Naive thymus-derived CD4-positive, alpha-beta T cell (primary cell): Measurements from ENCODE around the gene DQX1. TPM values are rescaled to one million over a fixed set of nuclear protein-coding genes. Genes with fewer than 3 reads are reported as not detected.

Source experiments
- ATAC-seq: fragments of 150-1000 bp; cut with Tn5 transposase; 2 replicates; pipeline ENCODE4 v1.10.0; 2021; ENCODE audit warnings: mild to moderate bottlenecking, moderate library complexity
- CTCF ChIA-PET: fragments of 350-600 bp; sonication (Branson Sonifier 250); formaldehyde crosslinking; loops from one replicate; lab custom pipeline; 2021; ENCODE audit warnings: antibody characterized with exemption; lab: Charles Lee
- POLR2A ChIA-PET: fragments of 350-600 bp; sonication (Branson Sonifier 250); formaldehyde crosslinking; loops from one replicate; lab custom pipeline; 2021; ENCODE audit warnings: antibody characterized with exemption, inconsistent platforms; lab: Charles Lee
- DNase-seq, 9 donors: peaks; one replicate each; pipeline versions ENCODE4 v3.0.0 to v3.0.0-alpha.2; 2020 to 2022; ENCODE audit warnings: mixed read lengths in 1 of 9
- H3K27ac ChIP-seq: one replicate; pipeline ENCODE4 v1.7.0; 2013; ENCODE audit warnings: mild to moderate bottlenecking, low read depth, low read length, moderate library complexity
- H3K27me3 ChIP-seq, 2 donors: one replicate each; pipeline ENCODE4 v1.7.0; 2013; ENCODE audit warnings: low read length in 2 of 2, mild to moderate bottlenecking in 2 of 2, moderate library complexity in 2 of 2; ENCODE audit not compliant: control insufficient read depth in 2 of 2, insufficient read depth in 2 of 2
- H3K36me3 ChIP-seq, 3 experiments: 1 replicate in 2 of 3; 2 replicates in 1 of 3; pipeline ENCODE4 v1.7.0; 2013; ENCODE audit warnings: low read length in 3 of 3, mild to moderate bottlenecking in 3 of 3, moderate library complexity in 1 of 3; ENCODE audit not compliant: insufficient read depth in 3 of 3, control insufficient read depth in 2 of 3
- H3K4me1 ChIP-seq, 2 donors: one replicate each; pipeline ENCODE4 v1.7.0; 2013; ENCODE audit warnings: low read length in 2 of 2, mild to moderate bottlenecking in 2 of 2, moderate library complexity in 1 of 2; ENCODE audit not compliant: control insufficient read depth in 2 of 2, insufficient read depth in 2 of 2
- H3K4me3 ChIP-seq: 2 replicates; pipeline ENCODE4 v1.7.0; 2013; ENCODE audit warnings: mild to moderate bottlenecking, low read length
- H3K9me3 ChIP-seq, 3 experiments: 1 replicate in 2 of 3; 2 replicates in 1 of 3; pipeline ENCODE4 v1.7.0; 2013; ENCODE audit warnings: low read length in 3 of 3; ENCODE audit not compliant: control insufficient read depth in 2 of 3
- H3K27ac Mint-ChIP-seq, 9 donors: one replicate each; pipeline ENCODE4 v1.8.0; 2020 to 2022; ENCODE audit warnings: mixed read lengths in 9 of 9, mild to moderate bottlenecking in 8 of 9, moderate library complexity in 5 of 9, inconsistent platforms in 2 of 9
- H3K27me3 Mint-ChIP-seq, 5 donors: one replicate each; pipeline ENCODE4 v1.8.0; 2021 to 2022; ENCODE audit warnings: mixed read lengths in 5 of 5, mild to moderate bottlenecking in 1 of 5
- H3K36me3 Mint-ChIP-seq, 5 donors: one replicate each; pipeline ENCODE4 v1.8.0; 2020 to 2022; ENCODE audit warnings: mixed read lengths in 5 of 5, mild to moderate bottlenecking in 3 of 5, inconsistent platforms in 1 of 5
- H3K4me1 Mint-ChIP-seq, 7 donors: one replicate each; pipeline ENCODE4 v1.8.0; 2020 to 2022; ENCODE audit warnings: mixed read lengths in 7 of 7, mild to moderate bottlenecking in 3 of 7, inconsistent platforms in 1 of 7
- H3K4me3 Mint-ChIP-seq, 10 donors: one replicate each; pipeline ENCODE4 v1.8.0; 2020 to 2022; ENCODE audit warnings: mild to moderate bottlenecking in 10 of 10, mixed read lengths in 10 of 10, moderate library complexity in 6 of 10, inconsistent platforms in 2 of 10
- H3K9me3 Mint-ChIP-seq, 11 donors: one replicate each; pipeline ENCODE4 v1.8.0; 2020 to 2022; ENCODE audit warnings: mixed read lengths in 11 of 11, mild to moderate bottlenecking in 4 of 11, inconsistent platforms in 1 of 11, moderate library complexity in 1 of 11
- intact Hi-C, 2 donors: fragments of 100-400 bp; cut with micrococcal nuclease; formaldehyde crosslinking; loops; one replicate each; pipeline ENCODE4 v1.15.1; 2023
- polyA plus RNA-seq, 2 donors: library from polyadenylated mRNA; unstranded; fragments of 300-500 nt; fragmentation: Illumina TruSeq; gene quantifications; one replicate each; pipeline ENCODE4 v1.2.3, GENCODE V29; 2021
- total RNA-seq, 6 experiments: library from RNA in 5 of 6; stranded (reverse) in 5 of 6; gene quantifications; 1 replicate in 5 of 6; 2 replicates in 1 of 6; pipeline ENCODE4 v1.2.3 and lab custom pipeline; 2021 to 2026

DQX1 gene
- total and polyA plus RNA-seq, 7 experiments from 2014 or later = 0.13 to 0.95 (median 0.59) TPM; not detected in 2

DNA sequence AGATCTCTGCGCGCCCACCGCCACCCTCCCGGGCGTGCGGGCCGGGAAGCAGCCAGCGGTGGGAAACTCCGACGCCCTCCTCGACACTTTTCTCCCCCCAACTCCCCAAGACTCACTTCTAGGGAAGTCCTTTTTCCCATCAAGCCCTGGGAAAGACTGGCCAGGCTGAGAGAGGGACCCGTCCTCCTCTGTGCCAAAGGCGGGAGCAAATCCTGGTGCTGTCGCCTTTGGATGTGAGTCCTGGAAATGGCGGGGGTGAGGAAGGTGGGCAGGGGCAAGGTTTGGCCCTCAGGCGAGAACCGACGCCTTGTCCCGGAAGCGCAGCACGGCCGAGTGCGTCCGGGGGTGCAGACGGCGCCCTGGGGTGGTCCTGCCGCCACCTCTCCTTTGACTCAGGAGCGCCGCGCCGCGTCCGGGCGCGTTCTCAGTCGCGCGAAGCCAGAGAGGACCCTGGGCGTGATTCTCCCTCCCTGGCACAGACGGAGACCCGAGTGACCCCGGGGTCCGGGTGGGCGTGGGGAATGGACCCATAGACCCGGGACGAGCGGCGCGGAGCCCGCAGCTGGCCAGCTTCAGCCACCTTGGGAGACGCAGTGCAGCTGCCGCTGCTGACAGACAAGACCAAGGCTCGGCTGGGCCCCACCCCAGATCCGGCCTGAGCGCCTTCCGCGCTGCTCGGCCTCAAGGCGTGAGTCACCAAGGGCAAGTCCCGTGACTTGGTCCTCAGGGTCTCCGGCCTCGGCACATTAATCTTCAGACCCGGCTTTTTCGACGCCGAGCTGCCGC is 23.1 kb downstream of the DQX1 start:
- Mint-ChIP-seq H3K4me1 (peaks cover 41 to 78% (median 63%) of the 10 kb centered on the region in 7 donors), H3K9me3 (peaks cover 0 to 6% (median 0%) of the 10 kb centered on the region in 11 donors), H3K4me3 (peak overlapping the region; percentile 52 to 81 (median 66)), H3K27me3 (peaks cover 56 to 78% (median 68%) of the 10 kb centered on the region in 5 donors), H3K36me3 (peaks cover 16 to 33% (median 31%) of the 10 kb centered on the region in 5 donors), H3K27ac (peak overlapping the region in 2 of 9 donors; percentile 26 to 62)
- peak overlapping the region; percentile 36 for H3K4me3 ChIP-seq
- H3K27ac ChIP-seq = no peak overlapping the region
- CTCF ChIA-PET = interaction anchor here (1.0 kb wide), 1 partner anchor 46 kb away, joined by 3 read pairs; no protein-coding TSS in a partner anchor
- DNase-seq = peak in 2 of 9 donors; percentile 47 to 60
- H3K36me3 ChIP-seq = peaks cover 0 to 20% (median 5%) of the 10 kb centered on the region in 3 experiments
- peak; percentile 23 for ATAC-seq
- peaks cover 19 to 47% of the 10 kb centered on the region in 2 donors for H3K4me1 ChIP-seq
- peaks cover 4 to 43% of the 10 kb centered on the region in 2 donors for H3K27me3 ChIP-seq
- POLR2A ChIA-PET = interaction anchor here (1.3 to 4.3 kb wide), 4 partner anchors 20 to 30 kb away, joined by 4 to 11 read pairs (median 6); partner anchors contain the start of genes AUP1, CCDC142, HTRA2 and MRPL53
- no peaks in the 10 kb centered on the region for H3K9me3 ChIP-seq
- intact Hi-C loops = loop anchor here in 1 of 2 donors (1.0 to 10.0 kb wide), 2 partner anchors 20 to 152 kb away; partner anchors contain the start of genes SEMA4F and TTC31

GRCh38 chr2:74502147-74502719 is 23.8 kb downstream of the DQX1 start:
- peaks cover 41 to 76% (median 62%) of the 10 kb centered on the region in 7 donors for H3K4me1 Mint-ChIP-seq
- intact Hi-C loops = loop anchor here in 1 of 2 donors (10.0 kb wide), 1 partner anchor 153 kb away; the partner anchor contains the start of gene SEMA4F
- Histone ChIP-seq H3K27ac (no peak overlapping the region), H3K4me1 (peaks cover 17 to 52% of the 10 kb centered on the region in 2 donors), H3K36me3 (peaks cover 0 to 17% (median 5%) of the 10 kb centered on the region in 3 experiments), H3K27me3 (peaks cover 4 to 43% of the 10 kb centered on the region in 2 donors), H3K4me3 (peak overlapping the region; percentile 36), H3K9me3 (no peaks in the 10 kb centered on the region)
- H3K27me3 Mint-ChIP-seq = peaks cover 60 to 78% (median 69%) of the 10 kb centered on the region in 5 donors
- peaks cover 0 to 3% (median 0%) of the 10 kb centered on the region in 11 donors for H3K9me3 Mint-ChIP-seq
- H3K36me3 Mint-ChIP-seq = peaks cover 12 to 32% (median 27%) of the 10 kb centered on the region in 5 donors
- no peak for ATAC-seq
- H3K4me3 Mint-ChIP-seq = peak overlapping the region; percentile 52 to 81 (median 66)
- no peak for DNase-seq
- CTCF ChIA-PET = no interaction called here
- POLR2A ChIA-PET = interaction anchor here (1.6 to 4.3 kb wide), 2 partner anchors 19 to 27 kb away, joined by 4 to 11 read pairs; partner anchors contain the start of genes AUP1, CCDC142, HTRA2 and TTC31
- H3K27ac Mint-ChIP-seq = peak overlapping the region in 2 of 9 donors; percentile 14 to 15

DNA sequence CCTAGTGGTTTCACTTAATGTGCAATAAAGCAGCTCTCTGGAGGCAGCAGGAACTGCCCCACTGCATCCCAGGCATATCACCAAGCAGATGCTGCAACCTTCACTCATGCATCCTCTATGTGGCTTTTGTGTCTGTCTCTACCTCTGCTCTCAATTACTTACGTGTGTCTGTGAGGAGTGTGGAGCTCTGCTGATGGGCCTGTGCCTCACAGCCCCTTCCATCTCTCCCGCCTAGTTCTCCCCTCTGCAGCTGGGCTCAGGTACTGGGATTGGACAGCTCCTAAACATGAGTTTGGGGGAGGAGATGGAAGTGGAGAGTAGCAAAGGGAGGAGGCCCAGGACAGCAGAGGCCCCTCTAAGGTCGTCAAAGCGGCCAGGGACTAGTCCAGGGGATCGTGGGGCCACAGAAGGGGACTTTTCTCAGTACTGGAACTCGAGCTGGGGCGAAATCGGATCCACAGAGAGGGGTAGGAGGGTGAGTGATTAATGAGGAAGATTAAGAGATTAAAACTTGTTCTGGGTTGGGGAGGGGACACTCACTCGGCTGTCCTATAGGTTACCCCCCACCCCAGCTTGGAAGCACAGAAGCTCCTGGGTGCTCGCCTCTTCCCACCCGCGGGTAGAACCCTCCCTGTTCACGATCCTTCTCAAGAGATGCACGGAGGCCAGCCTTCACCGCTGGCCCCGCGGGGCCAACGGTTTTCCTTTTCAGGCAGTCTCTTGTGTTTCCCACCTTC is 24.5 kb downstream of the DQX1 start:
- Mint-ChIP-seq H3K4me1 (peaks cover 34 to 69% (median 57%) of the 10 kb centered on the region in 7 donors), H3K27ac (peak overlapping the region in 2 of 9 donors; percentile 14 to 15), H3K27me3 (peaks cover 60 to 76% (median 69%) of the 10 kb centered on the region in 5 donors), H3K36me3 (peaks cover 11 to 28% (median 21%) of the 10 kb centered on the region in 5 donors), H3K9me3 (peaks cover 0 to 2% (median 0%) of the 10 kb centered on the region in 11 donors), H3K4me3 (peak overlapping the region in 7 of 10 donors; percentile 16 to 75 (median 64))
- Histone ChIP-seq H3K27me3 (peaks cover 4 to 43% of the 10 kb centered on the region in 2 donors), H3K36me3 (peaks cover 0 to 16% (median 5%) of the 10 kb centered on the region in 3 experiments), H3K4me1 (peaks cover 13 to 47% of the 10 kb centered on the region in 2 donors), H3K4me3 (no peak overlapping the region), H3K27ac (no peak overlapping the region), H3K9me3 (no peaks in the 10 kb centered on the region)
- ATAC-seq (no peak), DNase-seq (no peak)
- ChIA-PET CTCF (interaction anchor here (0.8 kb wide), 1 partner anchor 45 kb away, joined by 3 read pairs; no protein-coding TSS in a partner anchor), POLR2A (interaction anchor here (1.0 to 1.8 kb wide), 6 partner anchors 10 to 29 kb away, joined by 3 to 5 read pairs (median 4); partner anchors contain the start of genes AUP1, CCDC142, HTRA2 and MRPL53)
- intact Hi-C loops = loop anchor here in 1 of 2 donors (10.0 kb wide), 1 partner anchor 153 kb away; the partner anchor contains the start of gene SEMA4F

DNA sequence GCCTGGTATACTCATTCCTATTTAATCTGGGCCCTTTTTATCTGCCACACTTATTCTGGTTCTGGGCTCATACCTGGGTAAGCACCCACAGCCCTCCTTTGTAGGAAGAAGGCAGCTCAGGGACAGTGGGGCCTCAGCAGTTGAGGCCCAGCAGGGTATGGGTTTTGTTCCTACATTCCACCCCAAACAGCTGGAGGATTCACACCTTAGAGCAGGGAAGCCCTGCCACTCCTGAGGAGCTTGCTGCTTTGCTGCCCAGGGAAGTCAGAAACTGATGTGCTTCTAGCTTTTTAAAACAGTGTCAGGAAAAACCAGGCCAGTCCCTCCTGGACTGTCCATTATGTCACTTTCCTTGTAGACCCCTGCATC is 25.5 kb downstream of the DQX1 start:
- intact Hi-C loops = loop anchor here in 1 of 2 donors (10.0 kb wide), 1 partner anchor 154 kb away; the partner anchor contains the start of gene SEMA4F
- H3K4me1 ChIP-seq = peaks cover 13 to 38% of the 10 kb centered on the region in 2 donors
- peaks cover 4 to 40% of the 10 kb centered on the region in 2 donors for H3K27me3 ChIP-seq
- CTCF ChIA-PET = interaction anchor here (0.8 kb wide), 1 partner anchor 44 kb away, joined by 3 read pairs; no protein-coding TSS in a partner anchor
- Mint-ChIP-seq H3K4me3 (peak overlapping the region in 3 of 10 donors; percentile 21 to 50 (median 23)), H3K9me3 (peaks cover 0 to 2% (median 0%) of the 10 kb centered on the region in 11 donors), H3K27me3 (peaks cover 58 to 69% (median 63%) of the 10 kb centered on the region in 5 donors), H3K27ac (peak overlapping the region in 1 of 9 donors; percentile 5), H3K4me1 (peaks cover 32 to 63% (median 54%) of the 10 kb centered on the region in 7 donors), H3K36me3 (peaks cover 11 to 24% (median 17%) of the 10 kb centered on the region in 5 donors)
- no peak overlapping the region for H3K27ac ChIP-seq
- ATAC-seq (no peak), DNase-seq (no peak)
- peaks cover 0 to 12% (median 3%) of the 10 kb centered on the region in 3 experiments for H3K36me3 ChIP-seq
- no peak overlapping the region for H3K4me3 ChIP-seq
- POLR2A ChIA-PET = interaction anchor here (1.0 to 1.8 kb wide), 6 partner anchors 9 to 45 kb away, joined by 3 to 5 read pairs (median 3); partner anchors contain the start of genes AUP1, HTRA2, INO80B and MRPL53
- H3K9me3 ChIP-seq = no peaks in the 10 kb centered on the region

GRCh38 chr2:74499940-74500577 is 26.0 kb downstream of the DQX1 start:
- intact Hi-C loops = loop anchor here in 1 of 2 donors (2.0 to 10.0 kb wide), 2 partner anchors 15 to 155 kb away; partner anchors contain the start of genes SEMA4F and TLX2
- Histone ChIP-seq H3K27ac (no peak overlapping the region), H3K9me3 (no peaks in the 10 kb centered on the region), H3K36me3 (peaks cover 0 to 7% (median 0%) of the 10 kb centered on the region in 3 experiments), H3K27me3 (peaks cover 4 to 38% of the 10 kb centered on the region in 2 donors), H3K4me1 (peaks cover 13 to 35% of the 10 kb centered on the region in 2 donors), H3K4me3 (no peak overlapping the region)
- ChIA-PET CTCF (no interaction called here), POLR2A (interaction anchor here (1.0 to 1.8 kb wide), 5 partner anchors 7 to 45 kb away, joined by 3 to 5 read pairs (median 3); partner anchors contain the start of genes AUP1, HTRA2, INO80B and MRPL53)
- H3K36me3 Mint-ChIP-seq = peaks cover 9 to 19% (median 12%) of the 10 kb centered on the region in 5 donors
- H3K27me3 Mint-ChIP-seq = peaks cover 53 to 69% (median 58%) of the 10 kb centered on the region in 5 donors
- H3K27ac Mint-ChIP-seq = no peak overlapping the region
- peaks cover 0 to 2% (median 0%) of the 10 kb centered on the region in 11 donors for H3K9me3 Mint-ChIP-seq
- ATAC-seq (no peak), DNase-seq (no peak)
- peak overlapping the region in 8 of 10 donors; percentile 10 to 50 (median 22) for H3K4me3 Mint-ChIP-seq
- peaks cover 30 to 59% (median 50%) of the 10 kb centered on the region in 7 donors for H3K4me1 Mint-ChIP-seq
